ENCODE measurements around the gene NCOR1.

Gene NCOR1

GRCh38 chr17:16046966-16047365, 168.4 kb downstream of the NCOR1 start:
- Histone ChIP-seq H3K14ac (ENCODE audit: low read length) (no peak overlapping the region), H3K27me3 (ENCODE audit: control insufficient read depth in 3 of 3, insufficient read depth in 3 of 3, low read depth in 1 of 3, low read length in 3 of 3) (no peaks in the 10 kb centered on the region), H2BK120ac (ENCODE audit: low read depth, low read length) (no peak overlapping the region), H3K79me1 (ENCODE audit: low read depth, low read length) (no peaks in the 10 kb centered on the region), H2BK15ac (ENCODE audit: low read length) (no peak overlapping the region), H3K9ac (ENCODE audit: low read depth, low read length, poor library complexity) (no peak overlapping the region), H3K4me1 (ENCODE audit: control insufficient read depth in 2 of 2, insufficient read depth in 1 of 2, low read depth in 1 of 2, low read length in 2 of 2) (no peaks in the 10 kb centered on the region), H3K9me3 (replicated peaks in 1 of 2; ENCODE audit: control insufficient read depth in 2 of 2, insufficient read depth in 1 of 2, low read depth in 1 of 2, low read length in 2 of 2) (no peaks in the 10 kb centered on the region), H3K27ac (replicated peaks; ENCODE audit: low read length) (no peak overlapping the region), H3K18ac (ENCODE audit: low read length) (no peak overlapping the region), H4K91ac (ENCODE audit: low read depth, low read length, poor library complexity) (no peak overlapping the region), H3K4me2 (ENCODE audit: insufficient read depth, low read length, poor library complexity, severe bottlenecking) (no peak overlapping the region), H3K36me3 (replicated peaks in 1 of 2; ENCODE audit: control insufficient read depth in 2 of 2, insufficient read depth in 2 of 2, low read length in 2 of 2) (peaks cover 26 to 95% of the 10 kb centered on the region in 2 donors), H3K4me3 (ENCODE audit: low read length in 2 of 2) (no peak overlapping the region), H2BK12ac (ENCODE audit: low read length) (no peak overlapping the region), H2BK5ac (ENCODE audit: low read length) (no peak overlapping the region), H4K8ac (ENCODE audit: low read depth, low read length) (no peak overlapping the region), H2AK5ac (ENCODE audit: low read depth, low read length) (no peak overlapping the region), H2AFZ (ENCODE audit: low read length) (no peak overlapping the region), H3K23ac (ENCODE audit: low read depth, low read length, poor library complexity) (no peak overlapping the region), H3K4ac (ENCODE audit: low read length) (no peak overlapping the region)
- WGBS, 2 donors (ENCODE audit: extremely low coverage in 2 of 2, insufficient read length in 2 of 2, insufficient replicate concordance in 1 of 2), result no CpG with 5 or more reads among the region's 3 CpGs
- DNase-seq (ENCODE audit: low spot score), result no peak

GRCh38 chr17:16044487-16044886, 170.8 kb downstream of the NCOR1 start:
- Histone ChIP-seq H3K23ac (ENCODE audit: low read depth, low read length, poor library complexity) (no peak overlapping the region), H3K36me3 (replicated peaks in 1 of 2; ENCODE audit: control insufficient read depth in 2 of 2, insufficient read depth in 2 of 2, low read length in 2 of 2) (peaks cover 32 to 96% of the 10 kb centered on the region in 2 donors), H3K27ac (replicated peaks; ENCODE audit: low read length) (no peak overlapping the region), H3K4me3 (ENCODE audit: low read length in 2 of 2) (no peak overlapping the region), H3K27me3 (ENCODE audit: control insufficient read depth in 3 of 3, insufficient read depth in 3 of 3, low read depth in 1 of 3, low read length in 3 of 3) (no peaks in the 10 kb centered on the region), H2BK12ac (ENCODE audit: low read length) (no peak overlapping the region), H2BK15ac (ENCODE audit: low read length) (no peak overlapping the region), H2AFZ (ENCODE audit: low read length) (no peak overlapping the region), H3K9ac (ENCODE audit: low read depth, low read length, poor library complexity) (no peak overlapping the region), H3K4me2 (ENCODE audit: insufficient read depth, low read length, poor library complexity, severe bottlenecking) (no peak overlapping the region), H4K91ac (ENCODE audit: low read depth, low read length, poor library complexity) (no peak overlapping the region), H3K4me1 (ENCODE audit: control insufficient read depth in 2 of 2, insufficient read depth in 1 of 2, low read depth in 1 of 2, low read length in 2 of 2) (no peaks in the 10 kb centered on the region), H2AK5ac (ENCODE audit: low read depth, low read length) (no peak overlapping the region), H2BK120ac (ENCODE audit: low read depth, low read length) (no peak overlapping the region), H3K9me3 (replicated peaks in 1 of 2; ENCODE audit: control insufficient read depth in 2 of 2, insufficient read depth in 1 of 2, low read depth in 1 of 2, low read length in 2 of 2) (no peaks in the 10 kb centered on the region), H3K79me1 (ENCODE audit: low read depth, low read length) (no peaks in the 10 kb centered on the region), H4K8ac (ENCODE audit: low read depth, low read length) (no peak overlapping the region), H2BK5ac (ENCODE audit: low read length) (no peak overlapping the region), H3K18ac (ENCODE audit: low read length) (no peak overlapping the region), H3K14ac (ENCODE audit: low read length) (no peak overlapping the region), H3K4ac (ENCODE audit: low read length) (no peak overlapping the region)
- no CpG with 5 or more reads among the region's 10 CpGs for WGBS, 2 donors (ENCODE audit: extremely low coverage in 2 of 2, insufficient read length in 2 of 2, insufficient replicate concordance in 1 of 2)
- DNase-seq (ENCODE audit: low spot score), result no peak

GRCh38 chr17:16040710-16041251, 174.6 kb downstream of the NCOR1 start:
- Histone ChIP-seq H3K4ac (ENCODE audit: low read length) (no peak overlapping the region), H2AFZ (ENCODE audit: low read length) (no peak overlapping the region), H4K8ac (ENCODE audit: low read depth, low read length) (no peak overlapping the region), H2BK12ac (ENCODE audit: low read length) (no peak overlapping the region), H3K18ac (ENCODE audit: low read length) (no peak overlapping the region), H3K27ac (replicated peaks; ENCODE audit: low read length) (no peak overlapping the region), H3K27me3 (ENCODE audit: control insufficient read depth in 3 of 3, insufficient read depth in 3 of 3, low read depth in 1 of 3, low read length in 3 of 3) (no peaks in the 10 kb centered on the region), H3K14ac (ENCODE audit: low read length) (no peak overlapping the region), H3K4me3 (ENCODE audit: low read length in 2 of 2) (no peak overlapping the region), H2BK15ac (ENCODE audit: low read length) (no peak overlapping the region), H2BK5ac (ENCODE audit: low read length) (no peak overlapping the region), H3K36me3 (replicated peaks in 1 of 2; ENCODE audit: control insufficient read depth in 2 of 2, insufficient read depth in 2 of 2, low read length in 2 of 2) (peaks cover 25 to 97% of the 10 kb centered on the region in 2 donors), H2AK5ac (ENCODE audit: low read depth, low read length) (no peak overlapping the region), H3K23ac (ENCODE audit: low read depth, low read length, poor library complexity) (no peak overlapping the region), H3K79me1 (ENCODE audit: low read depth, low read length) (no peaks in the 10 kb centered on the region), H3K4me2 (ENCODE audit: insufficient read depth, low read length, poor library complexity, severe bottlenecking) (no peak overlapping the region), H3K4me1 (ENCODE audit: control insufficient read depth in 2 of 2, insufficient read depth in 1 of 2, low read depth in 1 of 2, low read length in 2 of 2) (no peaks in the 10 kb centered on the region), H2BK120ac (ENCODE audit: low read depth, low read length) (no peak overlapping the region), H4K91ac (ENCODE audit: low read depth, low read length, poor library complexity) (no peak overlapping the region), H3K9ac (ENCODE audit: low read depth, low read length, poor library complexity) (no peak overlapping the region), H3K9me3 (replicated peaks in 1 of 2; ENCODE audit: control insufficient read depth in 2 of 2, insufficient read depth in 1 of 2, low read depth in 1 of 2, low read length in 2 of 2) (peaks cover 0 to 8% of the 10 kb centered on the region in 2 donors)
- no peak for DNase-seq (ENCODE audit: low spot score)
- no CpG with 5 or more reads among the region's 4 CpGs for WGBS, 2 donors (ENCODE audit: extremely low coverage in 2 of 2, insufficient read length in 2 of 2, insufficient replicate concordance in 1 of 2)

- Histone ChIP-seq H3K36me3 (replicated peaks in 1 of 2; ENCODE audit: control insufficient read depth in 2 of 2, insufficient read depth in 2 of 2, low read length in 2 of 2) (peaks cover 20 to 98% of the 10 kb centered on the region in 2 donors), H3K4ac (ENCODE audit: low read length) (no peak overlapping the region), H3K23ac (ENCODE audit: low read depth, low read length, poor library complexity) (no peak overlapping the region), H3K14ac (ENCODE audit: low read length) (no peak overlapping the region), H2BK12ac (ENCODE audit: low read length) (no peak overlapping the region), H3K9me3 (replicated peaks in 1 of 2; ENCODE audit: control insufficient read depth in 2 of 2, insufficient read depth in 1 of 2, low read depth in 1 of 2, low read length in 2 of 2) (peaks cover 0 to 15% of the 10 kb centered on the region in 2 donors), H2AFZ (ENCODE audit: low read length) (no peak overlapping the region), H2AK5ac (ENCODE audit: low read depth, low read length) (no peak overlapping the region), H3K9ac (ENCODE audit: low read depth, low read length, poor library complexity) (no peak overlapping the region), H4K8ac (ENCODE audit: low read depth, low read length) (no peak overlapping the region), H3K4me1 (ENCODE audit: control insufficient read depth in 2 of 2, insufficient read depth in 1 of 2, low read depth in 1 of 2, low read length in 2 of 2) (no peaks in the 10 kb centered on the region), H3K27ac (replicated peaks; ENCODE audit: low read length) (no peak overlapping the region), H3K4me2 (ENCODE audit: insufficient read depth, low read length, poor library complexity, severe bottlenecking) (no peak overlapping the region), H3K4me3 (ENCODE audit: low read length in 2 of 2) (no peak overlapping the region), H3K18ac (ENCODE audit: low read length) (no peak overlapping the region), H2BK15ac (ENCODE audit: low read length) (no peak overlapping the region), H2BK5ac (ENCODE audit: low read length) (no peak overlapping the region), H4K91ac (ENCODE audit: low read depth, low read length, poor library complexity) (no peak overlapping the region), H3K79me1 (ENCODE audit: low read depth, low read length) (no peaks in the 10 kb centered on the region), H2BK120ac (ENCODE audit: low read depth, low read length) (no peak overlapping the region), H3K27me3 (ENCODE audit: control insufficient read depth in 3 of 3, insufficient read depth in 3 of 3, low read depth in 1 of 3, low read length in 3 of 3) (no peaks in the 10 kb centered on the region)
- no peak for DNase-seq (ENCODE audit: low spot score)
Measured at GRCh38 chr17:16037636-16038035, 177.7 kb downstream of the NCOR1 start.
